Retinal pigment epithelial cell (primary cell): ENCODE results near the gene FGF8.

Source experiments
- DNase-seq: peaks from one replicate; pipeline ENCODE4 v3.0.0-alpha.2; 2010; ENCODE audit warnings: low read depth
- H3K4me3 ChIP-seq: 2 replicates; pipeline ENCODE4 v1.5.1; 2011; ENCODE audit warnings: mild to moderate bottlenecking, low read length, control low read depth, moderate library complexity
- CTCF ChIP-seq: conservative IDR thresholded peaks from 2 replicates; pipeline ENCODE4 v1.5.1; 2011; ENCODE audit warnings: low read depth, low read length, control low read depth, inconsistent platforms

The FGF8 gene

DNA sequence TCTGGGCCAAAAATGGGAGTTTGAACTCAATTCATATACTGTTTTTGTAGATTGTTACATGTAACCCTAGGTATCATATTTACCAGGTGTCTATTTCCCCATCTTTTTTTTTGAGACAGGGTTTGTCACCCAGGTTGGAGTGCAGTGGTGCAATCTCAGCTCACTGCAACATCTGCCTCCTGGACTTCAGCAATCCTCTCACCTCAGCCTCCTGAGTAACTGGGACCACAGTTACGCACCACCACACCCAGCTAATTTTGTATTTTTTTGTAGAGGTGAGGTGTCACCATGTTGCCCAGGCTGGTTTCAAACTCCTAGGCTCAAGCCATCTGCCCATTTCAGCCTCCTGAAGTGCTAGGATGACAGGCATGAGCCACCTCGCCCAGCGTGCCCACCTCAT is 52.7 kb downstream of the FGF8 start:
- no peak for TF ChIP-seq CTCF
- no peak overlapping the region for H3K4me3 ChIP-seq
- no peak for DNase-seq

- no peak overlapping the region for H3K4me3 ChIP-seq
- TF ChIP-seq CTCF = no peak
- DNase-seq = no peak
These were observed 54.1 kb downstream of the FGF8 start for GRCh38 chr10:101721806-101722205.

GRCh38 chr10:101720606-101721230 is 55.2 kb downstream of the FGF8 start:
- no peak for TF ChIP-seq CTCF
- DNase-seq = no peak
- no peak overlapping the region for H3K4me3 ChIP-seq
